HepG2 (cell line): ENCODE results near the gene SPAG5. TPM values are rescaled to one million over a fixed set of nuclear protein-coding genes. Genes with fewer than 3 reads are reported as not detected.

Source experiments
- CREB1 ChIP-seq, 2 experiments: fragments of 450-650 bp in 1 of 2; IDR thresholded peaks; 2 replicates each; pipeline ENCODE4 v1.6.1; 2016 to 2017; ENCODE audit warnings: control low read depth in 1 of 2, mild to moderate bottlenecking in 1 of 2, missing compliant biosample characterization in 1 of 2, missing genetic modification characterization in 1 of 2
- FOXA1 ChIP-seq, 2 experiments: fragments of 450-650 bp in 1 of 2; sonication (generic) in 1 of 2; formaldehyde crosslinking in 1 of 2; IDR thresholded peaks; 2 replicates each; pipeline versions ENCODE4 v1.4.0 to v1.6.1; 2016 to 2020; ENCODE audit warnings: missing genetic modification reagents in 1 of 2
- IKZF5 ChIP-seq: IDR thresholded peaks from 2 replicates; pipeline ENCODE4 v1.6.1; 2018; ENCODE audit warnings: missing genetic modification reagents, mild to moderate bottlenecking, missing compliant biosample characterization
- ISL2 ChIP-seq: sonication (generic); formaldehyde crosslinking; IDR thresholded peaks from 2 replicates; pipeline ENCODE4 v1.5.0; 2020; ENCODE audit warnings: missing genetic modification reagents
- KDM2A ChIP-seq: sonication (generic); formaldehyde crosslinking; IDR thresholded peaks from 2 replicates; pipeline ENCODE4 v1.4.0; 2020; ENCODE audit warnings: low read depth, missing genetic modification reagents, borderline replicate concordance
- KIAA2018 ChIP-seq: sonication (generic); formaldehyde crosslinking; IDR thresholded peaks from 2 replicates; pipeline ENCODE4 v1.5.0; 2020; ENCODE audit warnings: mild to moderate bottlenecking, missing genetic modification reagents, borderline replicate concordance
- NFKBIZ ChIP-seq: IDR thresholded peaks from 2 replicates; pipeline ENCODE4 v1.6.1; 2018; ENCODE audit warnings: missing genetic modification reagents, missing compliant biosample characterization
- RARA ChIP-seq: IDR thresholded peaks from 2 replicates; pipeline ENCODE4 v1.6.1; 2016; ENCODE audit warnings: missing genetic modification reagents, missing compliant biosample characterization
- SP140L ChIP-seq: sonication (generic); formaldehyde crosslinking; IDR thresholded peaks from 2 replicates; pipeline ENCODE4 v1.4.0; 2020; ENCODE audit warnings: missing genetic modification reagents, borderline replicate concordance
- ZNF224 ChIP-seq: sonication (generic); formaldehyde crosslinking; IDR thresholded peaks from 2 replicates; pipeline ENCODE4 v1.5.0; 2020; ENCODE audit warnings: mild to moderate bottlenecking, missing genetic modification reagents
- ZNF33B ChIP-seq: sonication (generic); formaldehyde crosslinking; IDR thresholded peaks from 2 replicates; pipeline ENCODE4 v1.5.1; 2020; ENCODE audit warnings: mild to moderate bottlenecking, missing genetic modification reagents
- ZNF639 ChIP-seq: conservative IDR thresholded peaks from 2 replicates; pipeline ENCODE4 v1.6.1; 2018; ENCODE audit warnings: missing genetic modification reagents
- ZNF75D ChIP-seq: sonication (generic); formaldehyde crosslinking; IDR thresholded peaks from 2 replicates; pipeline ENCODE4 v1.8.1; 2023; ENCODE audit warnings: missing genetic modification reagents, mild to moderate bottlenecking, borderline replicate concordance
- ZSCAN5A ChIP-seq: sonication (generic); formaldehyde crosslinking; IDR thresholded peaks from 2 replicates; pipeline ENCODE4 v1.8.0; 2022; ENCODE audit warnings: mild to moderate bottlenecking, missing genetic modification reagents, borderline replicate concordance
- polyA plus RNA-seq, 8 experiments: library from polyadenylated mRNA; depleted of rRNA in 3 of 8; stranded (reverse) in 7 of 8; unstranded in 1 of 8; fragments of >200 nt; fragmentation: Illumina TruSeq in 4 of 8; extraction: Trizol in 4 of 8; gene quantifications; 2 replicates each; pipeline versions ENCODE4 v1.2.1 to v1.2.3, GENCODE V29; 2011 to 2016; ENCODE audit warnings: low read depth in 4 of 8, missing spikeins in 1 of 8, mixed read lengths in 1 of 8; ENCODE audit not compliant: insufficient read depth in 1 of 8
- total RNA-seq, 5 experiments: library from RNA; depleted of rRNA; stranded (reverse); fragments of >200 nt; fragmentation: Illumina TruSeq; extraction: Trizol; gene quantifications; 2 replicates each; pipeline ENCODE4 v1.2.3, GENCODE V29; 2016; ENCODE audit warnings: low read depth in 1 of 5

SPAG5 gene
- total and polyA plus RNA-seq, 2 of the 13 experiments (the other 11 are each of a cell fraction or from before 2014, with no cell fraction given): 41.4 to 98.0 TPM

GRCh38 chr17:28644787-28645575 lies 46.2 kb upstream of the SPAG5 start, which contains the start of gene BLTP2 (continued):
- TF ChIP-seq IKZF5 (CRISPR knock-in tag) (no peak), NFKBIZ (CRISPR knock-in tag) (no peak), CREB1 (IDR thresholded peaks at IDR 0.05) (peak; percentile 59; the same call in 1 of the 2 replicates), CREB1 (CRISPR knock-in tag; IDR thresholded peaks at IDR 0.05) (no peak), ZNF33B (CRISPR knock-in tag) (0 out of 2 replicates have a peak, but pooled peaks have one; percentile 45), KDM2A (CRISPR knock-in tag) (peak; percentile 98), ZNF224 (CRISPR knock-in tag) (no peak), SP140L (no peak), KIAA2018 (CRISPR knock-in tag) (no peak), ZNF639 (CRISPR knock-in tag) (no peak), FOXA1 (IDR thresholded peaks at IDR 0.05) (no peak), FOXA1 (CRISPR knock-in tag; IDR thresholded peaks at IDR 0.05) (peak; percentile 45), RARA (CRISPR knock-in tag) (no peak), ISL2 (CRISPR knock-in tag) (0 out of 2 replicates have a peak, but pooled peaks have one; percentile 30), ZSCAN5A (CRISPR knock-in tag) (no peak), ZNF75D (CRISPR knock-in tag) (no peak)
